ENCODE results near the gene CHRM2. TPM values are rescaled to one million over a fixed set of nuclear protein-coding genes. Genes with fewer than 3 reads are reported as not detected.

CHRM2 gene
- total RNA-seq, 1 experiment from 2014 or later = 0.17 TPM

DNA sequence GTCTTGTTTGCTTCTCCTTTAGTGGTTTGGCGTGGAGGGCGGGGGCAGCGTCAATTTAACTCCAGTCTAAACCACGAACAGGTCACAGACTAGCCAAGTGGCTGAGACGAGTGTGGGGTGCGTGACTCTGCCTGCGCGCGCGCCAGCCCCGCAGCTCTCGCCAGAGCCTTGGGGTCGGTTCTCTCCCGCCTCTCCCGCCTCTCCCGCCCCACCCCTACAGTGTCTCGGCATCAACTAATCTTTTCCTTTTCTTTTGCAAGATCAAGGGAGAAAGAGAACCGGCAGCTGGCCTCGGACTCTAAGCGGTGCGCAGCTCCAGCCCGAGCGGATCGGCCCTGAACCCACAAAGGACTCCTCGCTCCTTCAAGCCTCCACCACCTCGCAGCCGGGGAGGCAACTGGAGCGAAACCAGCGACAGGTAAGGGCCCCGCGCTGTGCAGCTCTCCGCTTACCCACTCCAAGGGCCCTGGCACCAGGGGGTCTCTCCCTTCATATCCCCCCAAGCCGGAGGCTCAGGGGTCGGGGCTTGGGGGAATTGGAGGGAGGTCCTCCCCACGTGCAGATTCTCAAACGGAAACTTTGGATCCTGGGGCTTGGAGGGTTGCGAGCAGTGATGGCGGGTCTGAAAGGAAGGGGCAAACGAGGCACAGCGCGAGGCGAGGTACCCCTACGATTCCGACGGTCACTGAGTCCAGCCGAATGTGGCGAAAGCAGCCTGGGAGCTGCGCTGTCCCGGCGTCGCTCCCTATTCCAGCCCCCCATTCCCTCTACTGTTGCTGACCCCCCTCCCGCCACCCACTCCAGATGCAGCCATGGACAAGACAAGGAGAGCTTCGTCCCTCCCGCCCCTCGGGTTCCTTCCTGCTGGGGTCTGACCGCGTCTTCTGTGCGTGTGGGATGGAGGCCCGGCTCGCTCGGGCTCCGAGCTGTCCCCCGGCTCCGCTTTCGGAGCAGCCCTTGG lies 829 bp downstream of the CHRM2 start:
- ChIA-PET POLR2A (ENCODE audit: unreplicated experiment) (no interaction called here), CTCF (no interaction called here)
- H3K27me3 ChIP-seq (ENCODE audit: insufficient read depth, low read depth) = no peaks in the 10 kb centered on the region
- H3K79me2 ChIP-seq (ENCODE audit: low read depth) = no peaks in the 10 kb centered on the region
- DNase-seq = no peak
- intact Hi-C loops (cut with micrococcal nuclease; ENCODE audit: unreplicated experiment) = no loop called here
- H4K20me1 ChIP-seq (ENCODE audit: insufficient read depth) = no peaks in the 10 kb centered on the region
- BruUV-seq (replicated peaks) = no TSS peak
- H3K4me3 ChIP-seq = no peak overlapping the region
- no peak overlapping the region for H2AFZ ChIP-seq
- TF ChIP-seq CTCF (conservative IDR thresholded peaks at IDR 0.05) (no peak), EZH2 (IDR thresholded peaks at IDR 0.05; ENCODE audit: low read depth) (no peak)
- H3K4me2 ChIP-seq = no peak overlapping the region
- H3K9me3 ChIP-seq (ENCODE audit: insufficient read depth, low read depth) = no peaks in the 10 kb centered on the region
- H3K4me1 ChIP-seq (replicated peaks; ENCODE audit: insufficient read depth) = no peaks in the 10 kb centered on the region
- no peak overlapping the region for H3K27ac ChIP-seq
- no peaks in the 10 kb centered on the region for H3K9me2 ChIP-seq (ENCODE audit: insufficient read depth)
- H3F3A ChIP-seq (ENCODE audit: insufficient read depth, low read depth) = no peaks in the 10 kb centered on the region
- H3K36me3 ChIP-seq (ENCODE audit: low read depth) = no peaks in the 10 kb centered on the region

DNA sequence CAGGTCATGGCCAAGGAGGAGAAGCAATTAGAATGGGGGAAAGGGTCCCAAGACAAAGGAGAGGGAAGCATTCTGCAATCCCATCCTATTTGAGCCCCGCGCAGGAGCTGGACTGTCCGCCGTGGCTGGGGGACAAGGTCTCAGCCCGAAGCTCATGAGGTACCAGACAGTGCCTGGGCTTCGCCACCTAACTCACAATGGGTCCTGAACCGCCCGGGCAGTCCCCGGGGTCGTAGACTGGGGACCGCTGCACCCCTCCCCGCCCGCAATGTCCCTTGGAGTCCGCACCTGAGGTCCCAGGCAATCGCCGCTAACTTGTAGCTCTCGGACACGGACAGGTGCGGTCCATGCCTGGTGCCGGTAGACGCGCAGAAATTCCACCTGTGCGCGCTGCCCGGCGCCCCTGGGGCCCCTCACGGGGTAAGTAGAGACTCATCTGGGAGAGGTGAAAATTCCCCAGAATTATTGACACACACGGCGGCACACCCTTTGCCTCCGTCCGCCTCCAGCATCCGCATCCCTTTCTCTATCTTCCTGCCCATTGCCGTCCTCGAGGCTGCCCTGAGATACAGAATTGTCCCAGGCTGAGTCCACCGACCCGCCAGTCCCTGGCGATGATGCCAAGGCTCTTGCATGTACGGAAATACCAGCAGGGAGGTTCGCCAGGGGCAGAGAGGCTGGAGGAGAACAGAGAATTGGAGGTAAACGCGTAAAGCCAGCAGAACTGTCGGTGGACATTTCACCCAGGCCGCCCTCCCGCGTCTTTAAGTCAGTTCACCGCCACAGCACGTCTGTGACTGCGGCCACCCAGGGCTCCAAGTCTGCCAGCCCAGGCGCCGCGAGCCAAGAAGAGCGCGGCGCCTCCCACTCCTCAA lies 1.8 kb downstream of the CHRM2 start:
- intact Hi-C loops (cut with micrococcal nuclease; ENCODE audit: unreplicated experiment) = loop anchor here (10.0 kb wide), 1 partner anchor 725 kb away; no protein-coding TSS in a partner anchor
- no peaks in the 10 kb centered on the region for H3K79me2 ChIP-seq (ENCODE audit: low read depth)
- H3F3A ChIP-seq (ENCODE audit: insufficient read depth, low read depth) = no peaks in the 10 kb centered on the region
- ChIA-PET CTCF (interaction anchor here (0.6 kb wide), 1 partner anchor 754 kb away, joined by 5 read pairs; no protein-coding TSS in a partner anchor), POLR2A (ENCODE audit: unreplicated experiment) (no interaction called here)
- no TSS peak for BruUV-seq (replicated peaks)
- H3K4me3 ChIP-seq = no peak overlapping the region
- H3K4me2 ChIP-seq = no peak overlapping the region
- no peaks in the 10 kb centered on the region for H3K9me3 ChIP-seq (ENCODE audit: insufficient read depth, low read depth)
- no peaks in the 10 kb centered on the region for H3K36me3 ChIP-seq (ENCODE audit: low read depth)
- no peaks in the 10 kb centered on the region for H3K9me2 ChIP-seq (ENCODE audit: insufficient read depth)
- DNase-seq = no peak
- TF ChIP-seq EZH2 (IDR thresholded peaks at IDR 0.05; ENCODE audit: low read depth) (no peak), CTCF (conservative IDR thresholded peaks at IDR 0.05) (no peak)
- H4K20me1 ChIP-seq (ENCODE audit: insufficient read depth) = no peaks in the 10 kb centered on the region
- no peaks in the 10 kb centered on the region for H3K4me1 ChIP-seq (replicated peaks; ENCODE audit: insufficient read depth)
- H3K27me3 ChIP-seq (ENCODE audit: insufficient read depth, low read depth) = no peaks in the 10 kb centered on the region
- no peak overlapping the region for H3K27ac ChIP-seq
- no peak overlapping the region for H2AFZ ChIP-seq

DNA sequence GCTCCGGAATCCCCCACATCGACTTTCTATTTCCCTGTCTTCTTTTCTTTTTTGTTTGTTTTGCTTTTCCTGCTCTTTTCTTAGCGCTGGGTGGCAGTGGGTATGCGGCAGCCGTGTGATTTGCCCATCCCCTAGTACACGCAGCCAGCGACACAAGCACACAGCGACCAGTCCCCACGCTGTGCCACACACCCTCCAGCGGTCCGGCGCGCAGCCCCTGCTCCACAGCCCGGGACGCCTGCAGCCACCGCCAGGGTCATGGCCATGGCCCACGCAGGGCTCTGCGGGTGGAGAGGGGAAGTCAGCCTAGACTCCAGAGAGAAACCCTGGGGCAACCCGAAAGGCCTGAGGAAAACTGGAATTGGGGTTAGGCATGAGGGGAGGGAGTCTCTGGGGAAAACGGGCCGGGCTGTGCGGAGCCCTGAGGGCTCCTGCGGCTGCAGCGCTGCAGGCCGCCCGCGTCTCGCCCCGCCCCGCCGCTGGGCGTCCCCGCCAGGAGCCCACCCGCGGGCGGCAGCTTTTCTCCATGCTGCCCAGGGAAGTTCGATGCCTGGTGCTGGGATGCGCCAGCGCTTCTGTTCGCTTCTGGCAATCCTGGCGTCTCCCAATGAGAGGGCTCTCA lies 2.5 kb downstream of the CHRM2 start:
- Histone ChIP-seq H2AFZ (no peak overlapping the region), H3K36me3 (ENCODE audit: low read depth) (no peaks in the 10 kb centered on the region), H4K20me1 (ENCODE audit: insufficient read depth) (no peaks in the 10 kb centered on the region), H3K4me1 (replicated peaks; ENCODE audit: insufficient read depth) (no peaks in the 10 kb centered on the region), H3K4me2 (no peak overlapping the region), H3K4me3 (no peak overlapping the region), H3K27me3 (ENCODE audit: insufficient read depth, low read depth) (no peaks in the 10 kb centered on the region), H3F3A (ENCODE audit: insufficient read depth, low read depth) (no peaks in the 10 kb centered on the region), H3K9me2 (ENCODE audit: insufficient read depth) (no peaks in the 10 kb centered on the region), H3K27ac (no peak overlapping the region), H3K79me2 (ENCODE audit: low read depth) (no peaks in the 10 kb centered on the region), H3K9me3 (ENCODE audit: insufficient read depth, low read depth) (no peaks in the 10 kb centered on the region)
- no TSS peak for BruUV-seq (replicated peaks)
- no peak for DNase-seq
- TF ChIP-seq CTCF (conservative IDR thresholded peaks at IDR 0.05) (no peak), EZH2 (IDR thresholded peaks at IDR 0.05; ENCODE audit: low read depth) (no peak)
- POLR2A ChIA-PET (ENCODE audit: unreplicated experiment) = no interaction called here
- intact Hi-C loops (cut with micrococcal nuclease; ENCODE audit: unreplicated experiment) = loop anchor here (10.0 kb wide), 1 partner anchor 724 kb away; no protein-coding TSS in a partner anchor
- CTCF ChIA-PET = no interaction called here

Measured in PC-9 (cell line).